Psoas muscle (tissue), 8 donors: ENCODE data around the gene ACTC1. TPM values are rescaled to one million over a fixed set of nuclear protein-coding genes. Genes with fewer than 3 reads are reported as not detected.
A peak's percentile ranks its signal among the peaks of the same experiment; 100 is the strongest.

Experiments
- ATAC-seq, 4 donors: fragments of 200-7000 bp; cut with Tn5 transposase; one replicate each; pipeline ENCODE4 v1.9.1; 2020; ENCODE audit warnings: moderate library complexity in 3 of 4, mild to moderate bottlenecking in 2 of 4
- DNase-seq, 2 donors: peaks; one replicate each; pipeline ENCODE4 v3.0.0-alpha.2; 2020
- H3K27ac ChIP-seq: fragments of 200-600 bp; one replicate; pipeline ENCODE4 v1.8.0; 2022
- H3K27me3 ChIP-seq, 3 donors: fragments of 200-600 bp in 1 of 3; one replicate each; pipeline versions ENCODE4 v1.6.1 to v1.8.0; 2013 to 2022; ENCODE audit warnings: low read length in 2 of 3, mild to moderate bottlenecking in 2 of 3, moderate library complexity in 1 of 3; ENCODE audit not compliant: insufficient read depth in 3 of 3
- H3K36me3 ChIP-seq, 2 donors: fragments of 200-600 bp in 1 of 2; one replicate each; pipeline versions ENCODE4 v1.6.1 to v1.8.0; 2013 to 2022; ENCODE audit warnings: low read depth in 1 of 2, mild to moderate bottlenecking in 1 of 2, moderate library complexity in 1 of 2; ENCODE audit not compliant: insufficient read depth in 1 of 2
- H3K4me1 ChIP-seq: fragments of 200-600 bp; one replicate; pipeline ENCODE4 v1.8.0; 2022
- H3K4me3 ChIP-seq: fragments of 200-600 bp; one replicate; pipeline ENCODE4 v1.8.0; 2022; ENCODE audit warnings: mild to moderate bottlenecking
- H3K9me3 ChIP-seq: fragments of 200-600 bp; one replicate; pipeline ENCODE4 v1.8.0; 2022
- CTCF ChIP-seq: fragments of 200-600 bp; IDR thresholded peaks from one replicate; pipeline ENCODE4 v1.8.0; 2022; ENCODE audit warnings: antibody characterized with exemption
- WGBS, 3 donors: extraction: QIAGEN DNeasy Blood & Tissue Kit; methylation state at CpG; one replicate each; pipeline versions ENCODE4 v1.1.6 to v1.1.7; 2013; 5-methylcytosine and 5-hydroxymethylcytosine counted together
- intact Hi-C, 2 donors: fragments of 100-400 bp; cut with DNase I; formaldehyde crosslinking; loops; one replicate each; pipeline versions ENCODE4 v1.11.0 to v1.14.2; 2022
- polyA plus RNA-seq, 3 donors: library from polyadenylated mRNA; stranded (reverse); fragments of 200-250 nt; gene quantifications; one replicate each; pipeline ENCODE4 v1.2.3, GENCODE V29; 2013
- total RNA-seq, 4 donors: library from RNA; stranded (reverse); fragmentation: NEBNext Ultra II Directional in 2 of 4; extraction: Animal tissue kit (Norgen Biotek cat#: 25700) in 2 of 4; gene quantifications; one replicate each; pipeline versions ENCODE4 v1.2.1 to v1.2.4, GENCODE V29; 2021 to 2023
- donor health status: healthy with polysubstance abuse.
- donor health status: DM: no; HTN: no; CAD: no; lungs with moderate emphysema.
- donor health status: Bipolar disorder and iron deficiency.
- donor health status: healthy.
- donor health status: DM: yes; HTN: yes; CAD: no.
- donor health status: DM: no; HTN: no; CAD: no.
- donor health status: DM: no; HTN: no; CAD: no.
- donor health status: DM: yes; HTN: yes; CAD: no.

ACTC1 gene
- total and polyA plus RNA-seq, 7 donors = 33.5 to 3,379 (median 644) TPM

GRCh38 chr15:34754171-34754601 is 41.2 kb downstream of the ACTC1 start:
- no peak overlapping the region for H3K27ac ChIP-seq
- no peak for TF ChIP-seq CTCF
- H3K36me3 ChIP-seq = no peaks in the 10 kb centered on the region
- intact Hi-C loops = no loop called here
- 3 to 6% (median 4%) methylated on average over 25 to 27 of the region's 27 CpGs for WGBS, 3 donors
- H3K4me1 ChIP-seq = no peaks in the 10 kb centered on the region
- H3K9me3 ChIP-seq = no peaks in the 10 kb centered on the region
- DNase-seq (no peak), ATAC-seq (no peak)
- peak overlapping the region; percentile 55 for H3K4me3 ChIP-seq
- peaks cover 4 to 66% (median 17%) of the 10 kb centered on the region in 3 donors for H3K27me3 ChIP-seq

GRCh38 chr15:34753236-34753894 is 42.0 kb downstream of the ACTC1 start:
- H3K27me3 ChIP-seq = peaks cover 4 to 66% (median 17%) of the 10 kb centered on the region in 3 donors
- 31 to 33% (median 33%) methylated on average over 10 to 11 of the region's 11 CpGs for WGBS, 3 donors
- no peaks in the 10 kb centered on the region for H3K9me3 ChIP-seq
- no peak overlapping the region for H3K27ac ChIP-seq
- H3K4me1 ChIP-seq = no peaks in the 10 kb centered on the region
- intact Hi-C loops = no loop called here
- ATAC-seq = peak in 2 of 4 donors; percentile 54 to 58
- H3K4me3 ChIP-seq = no peak overlapping the region
- DNase-seq = no peak
- no peaks in the 10 kb centered on the region for H3K36me3 ChIP-seq
- no peak for TF ChIP-seq CTCF

- intact Hi-C loops = no loop called here
- 68 to 71% (median 69%) methylated on average over 4 of the region's 4 CpGs for WGBS, 3 donors
- no peaks in the 10 kb centered on the region for H3K36me3 ChIP-seq
- no peaks in the 10 kb centered on the region for H3K9me3 ChIP-seq
- TF ChIP-seq CTCF = no peak
- H3K4me1 ChIP-seq = no peaks in the 10 kb centered on the region
- no peak overlapping the region for H3K4me3 ChIP-seq
- H3K27me3 ChIP-seq = peaks cover 0 to 34% (median 10%) of the 10 kb centered on the region in 3 donors
- H3K27ac ChIP-seq = no peak overlapping the region
- DNase-seq (no peak), ATAC-seq (no peak)
These were observed 45.7 kb downstream of the ACTC1 start for GRCh38 chr15:34749691-34750090.

Other genes with a start within 250 kb of the ACTC1 start
- 1 to 10 TPM; 5.3 to 9.3 (median 6.0) TPM for gene GOLGA8B, start 211.9 kb downstream of the ACTC1 start, total RNA-seq
- gene GOLGA8B, start 211.9 kb downstream of the ACTC1 start, polyA plus RNA-seq = 1 to 10 TPM; 2.3 to 4.4 (median 3.9) TPM
- gene GJD2, start 40.6 kb downstream of the ACTC1 start, total RNA-seq = not detected
- not detected for gene GJD2, start 40.6 kb downstream of the ACTC1 start, polyA plus RNA-seq
- 10 to 100 TPM in 2 of 4 donors, 1 to 10 TPM in 2; 8.4 to 12.2 (median 9.8) TPM for gene AQR, start 174.2 kb upstream of the ACTC1 start, total RNA-seq
- 1 to 10 TPM; 3.4 to 7.4 (median 7.1) TPM for gene AQR, start 174.2 kb upstream of the ACTC1 start, polyA plus RNA-seq
- 10 to 100 TPM; 39.9 to 52.7 (median 49.8) TPM for gene ZNF770, start 192.7 kb upstream of the ACTC1 start, total RNA-seq
- gene ZNF770, start 192.7 kb upstream of the ACTC1 start, polyA plus RNA-seq = 10 to 100 TPM; 16.2 to 70.6 (median 16.8) TPM